ENCODE data around the gene WWC2. TPM values are rescaled to one million over a fixed set of nuclear protein-coding genes. Genes with fewer than 3 reads are reported as not detected.

The WWC2 gene
- total RNA-seq, 2 donors from 2014 or later = 4.3 to 6.8 TPM

DNA sequence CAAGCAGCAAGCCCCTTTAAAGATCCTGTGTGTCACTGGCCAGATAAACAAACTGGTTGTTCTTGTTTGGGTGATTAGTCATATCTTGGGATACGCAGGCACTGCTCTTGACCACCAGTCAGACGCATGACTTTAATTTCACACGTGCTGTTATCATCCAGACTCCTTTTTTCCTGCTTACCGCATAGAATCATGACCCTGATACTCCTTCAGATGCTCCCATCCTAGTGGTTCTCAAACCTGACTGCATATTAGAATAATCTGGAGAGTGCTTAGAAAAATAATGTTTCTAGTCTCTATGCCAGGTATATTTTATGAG is 142.2 kb downstream of the WWC2 start:
- H3K9ac ChIP-seq (ENCODE audit: low read depth in 2 of 2, low read length in 2 of 2) = no peak overlapping the region
- no peaks in the 10 kb centered on the region for H3K9me3 ChIP-seq
- TF ChIP-seq, protein P1, sequence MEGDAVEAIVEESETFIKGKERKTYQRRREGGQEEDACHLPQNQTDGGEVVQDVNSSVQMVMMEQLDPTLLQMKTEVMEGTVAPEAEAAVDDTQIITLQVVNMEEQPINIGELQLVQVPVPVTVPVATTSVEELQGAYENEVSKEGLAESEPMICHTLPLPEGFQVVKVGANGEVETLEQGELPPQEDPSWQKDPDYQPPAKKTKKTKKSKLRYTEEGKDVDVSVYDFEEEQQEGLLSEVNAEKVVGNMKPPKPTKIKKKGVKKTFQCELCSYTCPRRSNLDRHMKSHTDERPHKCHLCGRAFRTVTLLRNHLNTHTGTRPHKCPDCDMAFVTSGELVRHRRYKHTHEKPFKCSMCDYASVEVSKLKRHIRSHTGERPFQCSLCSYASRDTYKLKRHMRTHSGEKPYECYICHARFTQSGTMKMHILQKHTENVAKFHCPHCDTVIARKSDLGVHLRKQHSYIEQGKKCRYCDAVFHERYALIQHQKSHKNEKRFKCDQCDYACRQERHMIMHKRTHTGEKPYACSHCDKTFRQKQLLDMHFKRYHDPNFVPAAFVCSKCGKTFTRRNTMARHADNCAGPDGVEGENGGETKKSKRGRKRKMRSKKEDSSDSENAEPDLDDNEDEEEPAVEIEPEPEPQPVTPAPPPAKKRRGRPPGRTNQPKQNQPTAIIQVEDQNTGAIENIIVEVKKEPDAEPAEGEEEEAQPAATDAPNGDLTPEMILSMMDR (IDR thresholded peaks at IDR 0.05) = no peak
- H3K4me1 ChIP-seq = no peaks in the 10 kb centered on the region
- no peaks in the 10 kb centered on the region for H3K36me3 ChIP-seq
- H3K4me3 ChIP-seq = no peak overlapping the region
- no peaks in the 10 kb centered on the region for H3K27me3 ChIP-seq
- no peak overlapping the region for H3K27ac ChIP-seq
- intact Hi-C loops (cut with DNase I) = no loop called here
- DNase-seq = no peak

DNA sequence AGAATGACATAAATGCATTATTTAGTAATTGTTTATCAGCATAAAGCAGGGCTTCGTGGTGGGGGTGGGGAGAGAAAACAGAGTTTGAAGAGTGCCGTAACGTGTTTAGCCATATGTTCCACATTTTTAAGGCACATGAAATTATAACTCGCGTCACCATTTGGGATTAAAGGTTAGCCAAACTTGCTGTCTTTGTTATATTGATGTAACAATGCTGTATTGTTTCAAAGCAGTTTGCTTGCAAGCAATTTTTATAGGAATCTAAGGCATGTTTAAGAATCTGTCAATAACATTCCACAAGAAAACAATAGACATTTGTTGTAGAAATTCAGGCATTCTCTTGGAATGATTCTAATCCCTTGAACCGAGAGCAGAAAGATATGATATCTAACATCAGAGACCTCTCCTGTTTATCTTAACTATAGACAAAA is 142.7 kb downstream of the WWC2 start:
- no peaks in the 10 kb centered on the region for H3K27me3 ChIP-seq

DNA sequence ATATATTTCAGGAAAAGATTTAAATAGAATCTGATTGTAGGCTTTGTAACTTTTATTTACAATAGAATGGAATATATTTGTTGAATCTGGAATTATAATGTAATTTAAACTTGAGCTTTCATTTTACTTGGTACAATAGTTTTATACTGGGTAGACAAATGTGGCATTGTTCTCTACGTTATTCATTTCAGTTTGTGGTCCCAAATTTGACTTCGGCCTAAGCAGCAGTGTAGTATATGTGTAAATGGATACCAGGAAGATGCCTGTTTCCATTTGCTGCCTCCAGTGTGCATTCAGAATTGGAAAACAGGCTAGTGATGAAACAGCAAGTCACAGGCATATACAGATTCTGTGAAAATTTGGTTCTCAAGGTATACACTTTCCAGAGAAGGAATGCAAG is 143.2 kb downstream of the WWC2 start:
- intact Hi-C loops (cut with DNase I) = no loop called here
- no peak for DNase-seq
- Histone ChIP-seq H3K27me3 (no peaks in the 10 kb centered on the region), H3K36me3 (no peaks in the 10 kb centered on the region), H3K4me1 (no peaks in the 10 kb centered on the region), H3K27ac (no peak overlapping the region), H3K9me3 (no peaks in the 10 kb centered on the region), H3K4me3 (no peak overlapping the region), H3K9ac (ENCODE audit: low read depth in 2 of 2, low read length in 2 of 2) (no peak overlapping the region)
- TF ChIP-seq, protein P1 (IDR thresholded peaks at IDR 0.05) = no peak

More for the DNA sequence above, 142.7 kb downstream of the WWC2 start:
- H3K27ac ChIP-seq = no peak overlapping the region
- intact Hi-C loops (cut with DNase I) = no loop called here
- H3K4me3 ChIP-seq = no peak overlapping the region
- TF ChIP-seq, protein P1 (IDR thresholded peaks at IDR 0.05) = no peak
- no peak for DNase-seq
- no peaks in the 10 kb centered on the region for H3K9me3 ChIP-seq
- H3K4me1 ChIP-seq = no peaks in the 10 kb centered on the region
- no peaks in the 10 kb centered on the region for H3K36me3 ChIP-seq
- no peak overlapping the region for H3K9ac ChIP-seq (ENCODE audit: low read depth in 2 of 2, low read length in 2 of 2)

DNA sequence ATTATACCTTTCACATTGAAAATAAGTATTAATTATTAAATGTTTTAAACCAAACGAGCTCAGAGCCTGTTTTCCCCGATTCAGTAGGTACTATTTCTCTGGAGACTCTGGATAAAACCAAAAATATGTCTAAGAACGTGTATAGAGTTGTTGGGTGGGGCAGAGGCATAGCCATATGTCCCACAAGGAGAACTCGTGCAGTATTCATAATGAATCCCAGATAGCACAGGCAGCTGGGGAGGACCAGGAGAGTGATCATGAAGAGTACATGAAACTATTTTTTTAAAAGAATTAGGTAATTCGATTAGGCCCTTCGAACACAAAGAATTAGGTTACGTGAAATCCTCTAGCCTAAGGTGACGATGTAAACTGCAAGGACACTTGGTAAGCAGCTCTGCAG is 145.0 kb downstream of the WWC2 start:
- Histone ChIP-seq H3K27me3 (no peaks in the 10 kb centered on the region), H3K4me1 (no peaks in the 10 kb centered on the region), H3K9ac (ENCODE audit: low read depth in 2 of 2, low read length in 2 of 2) (no peak overlapping the region), H3K36me3 (no peaks in the 10 kb centered on the region), H3K4me3 (no peak overlapping the region), H3K9me3 (no peaks in the 10 kb centered on the region), H3K27ac (no peak overlapping the region)
- DNase-seq = no peak
- intact Hi-C loops (cut with DNase I) = no loop called here
- TF ChIP-seq, protein P1 (IDR thresholded peaks at IDR 0.05) = no peak

DNA sequence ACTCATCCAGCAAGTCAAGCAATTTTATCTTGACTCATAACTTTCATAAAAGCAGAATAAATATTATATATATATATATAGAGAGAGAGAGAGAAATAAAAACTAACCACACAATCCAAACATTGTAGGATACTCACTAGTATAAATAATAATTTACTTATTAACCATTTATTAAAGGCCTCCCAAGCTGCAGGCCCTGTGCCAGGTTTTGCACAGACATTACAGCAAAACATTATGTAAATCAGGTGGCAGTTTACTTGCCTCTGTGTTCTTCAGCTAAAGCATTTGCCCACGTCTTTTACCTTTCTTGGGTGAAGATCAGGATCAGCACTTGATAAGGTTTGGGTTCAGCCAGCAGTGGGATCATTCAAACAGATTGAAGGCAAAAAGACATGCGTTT is 145.4 kb downstream of the WWC2 start:
- intact Hi-C loops (cut with DNase I) = no loop called here
- no peak for DNase-seq
- H3K36me3 ChIP-seq = no peaks in the 10 kb centered on the region
- H3K4me3 ChIP-seq = no peak overlapping the region
- TF ChIP-seq, protein P1 (IDR thresholded peaks at IDR 0.05) = no peak
- H3K4me1 ChIP-seq = no peaks in the 10 kb centered on the region
- H3K27ac ChIP-seq = no peak overlapping the region
- H3K9me3 ChIP-seq = no peaks in the 10 kb centered on the region
- H3K27me3 ChIP-seq = no peaks in the 10 kb centered on the region
- no peak overlapping the region for H3K9ac ChIP-seq (ENCODE audit: low read depth in 2 of 2, low read length in 2 of 2)

DNA sequence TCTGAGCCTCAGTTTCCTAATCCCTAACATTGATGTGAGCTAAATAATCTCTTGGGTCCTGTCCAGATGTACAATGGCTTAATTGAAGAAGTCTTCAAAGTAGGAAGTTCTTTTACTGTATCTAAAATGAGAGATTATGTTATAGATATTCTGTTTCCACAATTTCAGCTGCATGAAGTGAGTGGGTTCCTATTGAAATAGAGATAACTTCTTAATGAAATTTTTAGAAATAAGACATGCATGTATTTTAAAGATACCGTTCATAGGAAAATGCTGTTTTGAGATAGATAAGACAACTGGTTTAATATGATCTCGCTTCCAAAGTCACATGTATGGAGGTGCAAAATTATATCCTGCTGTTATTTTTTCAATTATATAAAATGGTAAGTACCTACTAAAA is 149.1 kb downstream of the WWC2 start:
- Histone ChIP-seq H3K27ac (no peak overlapping the region), H3K4me1 (no peaks in the 10 kb centered on the region), H3K4me3 (no peak overlapping the region), H3K36me3 (no peaks in the 10 kb centered on the region), H3K9ac (ENCODE audit: low read depth in 2 of 2, low read length in 2 of 2) (no peak overlapping the region), H3K9me3 (no peaks in the 10 kb centered on the region), H3K27me3 (no peaks in the 10 kb centered on the region)
- no peak for DNase-seq
- intact Hi-C loops (cut with DNase I) = no loop called here
- TF ChIP-seq, protein P1 (IDR thresholded peaks at IDR 0.05) = no peak

Measured in colonic mucosa (tissue), 4 donors.